Measurements from ENCODE around the gene KRTAP7-1.

- TF ChIP-seq EZH2 (optimal IDR thresholded peaks at IDR 0.05; ENCODE audit: low read depth, low read length) (no peak), CTCF (IDR thresholded peaks at IDR 0.05; ENCODE audit: low read length) (no peak)
Measured at GRCh38 chr21:30829659-30830058, at the start of gene KRTAP7-1.
